Adrenal gland (tissue), 12 donors: ENCODE results near the gene GABRB3. TPM values are rescaled to one million over a fixed set of nuclear protein-coding genes. Genes with fewer than 3 reads are reported as not detected.

ENCODE experiments used
- DNase-seq, 7 donors: peaks; one replicate each; pipeline ENCODE4 v3.0.0-alpha.2; 2019 to 2020
- H3K27ac ChIP-seq, 5 donors: fragments of 200-600 bp; sonication (generic) in 4 of 5; 1 replicate in 3 of 5; 2 replicates in 2 of 5; pipeline versions ENCODE4 v1.5.1 to v1.8.0; 2016 to 2020; ENCODE audit warnings: mild to moderate bottlenecking in 1 of 5
- H3K27me3 ChIP-seq: fragments of 200-600 bp; 2 replicates; pipeline ENCODE4 v1.8.0; 2021
- H3K36me3 ChIP-seq, 2 donors: fragments of 200-600 bp; replicated peaks in 1 of 2; 1 replicate in 1 of 2; 2 replicates in 1 of 2; pipeline versions ENCODE4 v1.5.1 to v1.8.0; 2018 to 2022
- H3K4me1 ChIP-seq, 2 donors: fragments of 200-600 bp; replicated peaks in 1 of 2; 1 replicate in 1 of 2; 2 replicates in 1 of 2; pipeline versions ENCODE4 v1.5.1 to v1.8.0; 2018 to 2021
- H3K4me3 ChIP-seq, 4 donors: fragments of 200-600 bp; sonication (generic) in 3 of 4; one replicate each; pipeline ENCODE4 v1.5.1; 2016 to 2018
- H3K9me3 ChIP-seq, 3 donors: fragments of 200-600 bp; sonication (generic) in 1 of 3; replicated peaks in 1 of 3; 1 replicate in 2 of 3; 2 replicates in 1 of 3; pipeline versions ENCODE4 v1.5.1 to v1.8.0; 2016 to 2021
- POLR2A ChIP-seq, 2 donors: fragments of 450-650 bp; IDR thresholded peaks; one replicate each; pipeline ENCODE4 v1.6.1; 2017; ENCODE audit warnings: antibody characterized with exemption in 2 of 2, mild to moderate bottlenecking in 2 of 2, moderate library complexity in 1 of 2
- WGBS, 4 donors: extraction: QIAGEN DNeasy Blood & Tissue Kit in 2 of 4; methylation state at CpG; one replicate each; pipeline versions ENCODE4 v1.1.5 to v1.1.7; 2013 to 2017; 5-methylcytosine and 5-hydroxymethylcytosine counted together
- intact Hi-C, 2 donors: fragments of 100-400 bp; cut with DNase I; formaldehyde crosslinking; loops; one replicate each; pipeline versions ENCODE4 v1.14.1 to v1.15.0; 2022 to 2023
- polyA plus RNA-seq, 3 donors: library from polyadenylated mRNA; stranded (reverse); fragments of 200-250 nt in 2 of 3; fragments of 350-450 nt in 1 of 3; fragmentation: Illumina TruSeq in 1 of 3; extraction: RNeasy Lipid Tissue Mini Kit (QIAGEN cat#74804) in 1 of 3; gene quantifications; one replicate each; pipeline ENCODE4 v1.2.3, GENCODE V29; 2013 to 2014
- total RNA-seq, 9 donors: library from RNA; depleted of rRNA in 4 of 9; stranded (reverse); fragments of >200 nt in 4 of 9; fragments of 120-200 nt in 1 of 9; fragmentation: NEBNext Ultra II Directional in 1 of 9; extraction: Animal tissue kit (Norgen Biotek cat#: 25700) in 1 of 9; gene quantifications; one replicate each; pipeline versions ENCODE4 v1.1.0 to v1.2.4, GENCODE V29; 2013 to 2023
- TF ChIP-seq, protein P1 (sequence below), 6 experiments: fragments of 450-650 bp in 4 of 6; fragments of 200-600 bp in 2 of 6; sonication (generic) in 1 of 6; IDR thresholded peaks; 1 replicate in 5 of 6; 2 replicates in 1 of 6; pipeline versions ENCODE4 v1.5.1 to v1.8.0; 2016 to 2021; ENCODE audit warnings: antibody characterized with exemption in 6 of 6, mild to moderate bottlenecking in 2 of 6, moderate library complexity in 1 of 6
- donor health status: healthy with polysubstance abuse.
- donor health status: Bipolar disorder and iron deficiency.
- donor health status: DM: yes; HTN: yes; CAD: no.
- donor health status: DM: no; HTN: no; CAD: no.
- donor health status: DM: no; HTN: no; CAD: no.
- donor health status: DM: yes; HTN: yes; CAD: no.

GABRB3 gene
- total and polyA plus RNA-seq, 12 donors: 0.95 to 13.3 (median 2.8) TPM

- whole genome bisulfite sequencing, 4 donors: 56 to 64% (median 60%) methylated on average over 5 of the region's 5 CpGs
- intact Hi-C loops: no loop called here
- no peaks in the 10 kb centered on the region for H3K36me3 ChIP-seq
- H3K4me1 ChIP-seq: no peaks in the 10 kb centered on the region
- H3K9me3 ChIP-seq: peaks cover 0 to 5% (median 0%) of the 10 kb centered on the region in 3 donors
- no peak for TF ChIP-seq POLR2A (IDR thresholded peaks at IDR 0.05)
- TF ChIP-seq, protein P1, sequence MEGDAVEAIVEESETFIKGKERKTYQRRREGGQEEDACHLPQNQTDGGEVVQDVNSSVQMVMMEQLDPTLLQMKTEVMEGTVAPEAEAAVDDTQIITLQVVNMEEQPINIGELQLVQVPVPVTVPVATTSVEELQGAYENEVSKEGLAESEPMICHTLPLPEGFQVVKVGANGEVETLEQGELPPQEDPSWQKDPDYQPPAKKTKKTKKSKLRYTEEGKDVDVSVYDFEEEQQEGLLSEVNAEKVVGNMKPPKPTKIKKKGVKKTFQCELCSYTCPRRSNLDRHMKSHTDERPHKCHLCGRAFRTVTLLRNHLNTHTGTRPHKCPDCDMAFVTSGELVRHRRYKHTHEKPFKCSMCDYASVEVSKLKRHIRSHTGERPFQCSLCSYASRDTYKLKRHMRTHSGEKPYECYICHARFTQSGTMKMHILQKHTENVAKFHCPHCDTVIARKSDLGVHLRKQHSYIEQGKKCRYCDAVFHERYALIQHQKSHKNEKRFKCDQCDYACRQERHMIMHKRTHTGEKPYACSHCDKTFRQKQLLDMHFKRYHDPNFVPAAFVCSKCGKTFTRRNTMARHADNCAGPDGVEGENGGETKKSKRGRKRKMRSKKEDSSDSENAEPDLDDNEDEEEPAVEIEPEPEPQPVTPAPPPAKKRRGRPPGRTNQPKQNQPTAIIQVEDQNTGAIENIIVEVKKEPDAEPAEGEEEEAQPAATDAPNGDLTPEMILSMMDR (IDR thresholded peaks at IDR 0.05): no peak
- no peak overlapping the region for H3K4me3 ChIP-seq
- DNase-seq: no peak
- H3K27me3 ChIP-seq: no peaks in the 10 kb centered on the region
- no peak overlapping the region for H3K27ac ChIP-seq
These were observed 43.8 kb downstream of the GABRB3 start for GRCh38 chr15:26729030-26729429.

DNA sequence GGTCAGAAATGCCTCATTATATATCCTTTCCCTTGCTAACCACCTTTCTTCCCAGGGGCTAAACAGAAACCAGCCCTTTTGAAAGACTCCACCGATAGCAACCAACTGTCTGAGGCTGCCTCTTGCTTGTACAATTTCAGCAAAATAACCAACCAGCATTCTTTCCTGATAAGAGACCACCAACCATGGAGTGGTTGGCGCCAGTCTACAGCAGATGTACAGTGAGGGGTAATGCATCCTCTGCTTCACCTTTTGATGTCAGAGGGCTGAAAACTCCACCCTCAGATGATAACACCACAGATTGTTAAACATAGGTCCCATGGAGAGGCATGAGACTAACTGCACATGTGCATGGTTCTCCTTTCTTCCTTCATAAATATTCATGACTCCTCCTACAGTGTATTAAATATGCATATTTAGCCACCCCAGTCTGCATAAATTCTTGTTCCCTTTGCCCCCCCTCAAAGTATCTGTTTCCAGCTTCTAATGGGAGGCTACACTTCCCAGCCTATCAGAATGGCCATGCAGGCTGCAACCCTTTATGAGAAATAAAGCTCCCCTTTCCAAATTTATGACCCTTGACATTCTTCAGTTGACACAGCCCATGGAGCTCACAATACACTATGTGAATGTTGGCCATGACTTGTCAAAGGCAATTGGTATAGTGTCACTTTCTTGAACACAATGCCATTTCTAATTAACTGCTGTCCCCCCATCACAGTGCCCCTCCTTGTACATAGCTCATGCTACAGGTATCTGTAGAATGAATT lies 48.3 kb downstream of the GABRB3 start:
- no peak for DNase-seq
- no peak overlapping the region for H3K27ac ChIP-seq
- WGBS, 4 donors: 78 to 88% (median 82%) methylated on average over 2 of the region's 2 CpGs
- intact Hi-C loops: no loop called here
- H3K36me3 ChIP-seq: no peaks in the 10 kb centered on the region
- H3K9me3 ChIP-seq: no peaks in the 10 kb centered on the region
- no peaks in the 10 kb centered on the region for H3K27me3 ChIP-seq
- no peaks in the 10 kb centered on the region for H3K4me1 ChIP-seq
- TF ChIP-seq POLR2A (IDR thresholded peaks at IDR 0.05): no peak
- no peak overlapping the region for H3K4me3 ChIP-seq

- intact Hi-C loops: no loop called here
- no peak overlapping the region for H3K27ac ChIP-seq
- H3K27me3 ChIP-seq: no peaks in the 10 kb centered on the region
- DNase-seq: no peak
- H3K36me3 ChIP-seq: no peaks in the 10 kb centered on the region
- 40 to 44% (median 41%) methylated on average over 5 of the region's 5 CpGs for WGBS, 4 donors
- no peak overlapping the region for H3K4me3 ChIP-seq
- no peak for TF ChIP-seq POLR2A (IDR thresholded peaks at IDR 0.05)
- TF ChIP-seq, protein P1 (IDR thresholded peaks at IDR 0.05): no peak
- H3K9me3 ChIP-seq: no peaks in the 10 kb centered on the region
- H3K4me1 ChIP-seq: no peaks in the 10 kb centered on the region
These were observed 50.2 kb downstream of the GABRB3 start for GRCh38 chr15:26722621-26723160.

DNA sequence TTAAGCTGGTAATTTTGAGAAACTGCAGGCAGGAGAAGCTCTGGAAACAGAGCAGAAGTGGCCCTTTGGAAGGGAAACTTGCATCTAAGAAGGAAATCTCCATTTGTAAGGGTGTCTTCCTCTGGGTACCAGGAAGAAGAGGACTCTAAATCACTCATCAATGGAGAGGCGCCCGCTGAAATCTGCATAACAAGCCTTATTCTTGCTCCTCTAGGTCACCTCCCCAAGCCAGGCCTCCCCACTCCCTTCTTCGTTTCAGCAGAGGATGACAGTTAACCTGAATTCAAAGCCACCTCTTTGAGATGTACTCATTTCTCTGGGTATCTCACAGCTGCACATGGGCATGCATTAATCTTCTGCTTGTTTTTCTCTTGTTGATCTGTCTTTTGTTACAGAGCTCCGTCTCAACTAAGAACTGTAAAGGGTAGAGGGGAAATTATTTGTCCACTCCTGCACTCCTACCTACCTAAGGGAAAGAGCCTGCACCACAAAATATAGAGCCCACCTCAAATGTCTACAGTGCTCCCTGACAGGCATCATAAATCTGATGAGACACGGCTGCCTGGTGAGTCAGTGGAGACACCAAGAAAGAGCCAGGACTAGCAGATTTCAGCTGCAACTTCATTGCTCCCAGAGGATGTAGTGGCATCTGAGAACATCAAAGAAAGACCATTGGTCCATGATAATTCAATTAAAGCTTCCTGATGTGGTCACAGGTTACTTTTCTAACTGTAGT lies 51.5 kb downstream of the GABRB3 start:
- TF ChIP-seq, protein P1 (IDR thresholded peaks at IDR 0.05): no peak
- no peak for TF ChIP-seq POLR2A (IDR thresholded peaks at IDR 0.05)
- no peak for DNase-seq
- no peaks in the 10 kb centered on the region for H3K27me3 ChIP-seq
- H3K4me1 ChIP-seq: no peaks in the 10 kb centered on the region
- intact Hi-C loops: no loop called here
- no peak overlapping the region for H3K27ac ChIP-seq
- H3K36me3 ChIP-seq: no peaks in the 10 kb centered on the region
- no peak overlapping the region for H3K4me3 ChIP-seq
- WGBS, 4 donors: 15 to 23% (median 20%) methylated on average over 5 of the region's 5 CpGs
- H3K9me3 ChIP-seq: no peaks in the 10 kb centered on the region
